ENCODE data around the gene WDR83.

DNA sequence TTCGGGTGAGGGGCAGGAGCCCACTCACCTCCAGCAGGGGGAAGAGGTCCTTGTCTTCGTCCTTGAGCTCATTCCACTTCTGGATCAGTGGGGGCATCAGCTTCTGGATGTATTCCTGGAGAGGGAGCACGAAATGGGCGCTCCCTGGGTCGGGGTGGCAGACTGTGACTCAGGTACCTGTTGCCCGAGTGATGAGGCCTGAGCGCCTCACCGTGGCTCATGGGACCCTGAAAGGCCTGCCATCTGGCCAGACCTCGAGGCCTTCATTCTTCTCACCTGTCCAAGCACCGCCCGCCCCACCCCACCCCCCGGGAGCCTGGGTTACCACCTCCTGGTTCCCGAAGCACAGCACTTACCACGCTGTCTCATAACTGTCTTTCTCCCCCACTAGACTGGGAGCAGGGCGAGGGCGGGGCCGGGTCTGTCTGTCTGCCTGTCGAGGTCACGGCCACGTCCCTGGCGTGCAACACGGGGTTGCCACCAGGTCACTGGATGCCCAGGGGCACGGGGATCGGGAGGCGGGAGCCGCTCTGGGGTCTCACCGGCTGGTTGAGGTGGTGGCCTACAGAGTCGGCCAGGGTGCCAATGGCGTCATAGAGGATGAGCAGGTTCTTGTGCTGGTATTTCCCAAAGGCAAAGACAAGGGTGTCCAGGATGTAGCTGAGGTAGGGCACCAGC, 39.2 kb downstream of the WDR83 start:
- TF ChIP-seq POLR2A (IDR thresholded peaks at IDR 0.05; ENCODE audit: low read length) (no peak), GATA1 (IDR thresholded peaks at IDR 0.05; ENCODE audit: low read depth, low read length) (no peak)
